ENCODE data around the gene FSTL4. TPM values are rescaled to one million over a fixed set of nuclear protein-coding genes. Genes with fewer than 3 reads are reported as not detected.

Gene FSTL4
- total and polyA plus RNA-seq, 2 experiments from 2014 or later, result 1.4 to 2.8 TPM

- TF ChIP-seq ZNF331 (CRISPR knock-in tag; IDR thresholded peaks at IDR 0.05; ENCODE audit: low read depth) (no peak), CREB1 (CRISPR knock-in tag; IDR thresholded peaks at IDR 0.05; ENCODE audit: low read depth) (no peak), ZNF114 (CRISPR knock-in tag; IDR thresholded peaks at IDR 0.05) (no peak), NANOG (IDR thresholded peaks at IDR 0.05; ENCODE audit: borderline replicate concordance) (no peak)
These were observed 336.2 kb downstream of the FSTL4 start (continued) for GRCh38 chr5:133276171-133276570.

GRCh38 chr5:133275631-133276030 lies 336.7 kb downstream of the FSTL4 start:
- no peak overlapping the region for H2AFZ ChIP-seq
- Mint-ChIP-seq H3K9me3 (peaks cover 15% of the 10 kb centered on the region), H3K27me3 (ENCODE audit: insufficient read depth, low read depth, poor library complexity) (peaks cover 6% of the 10 kb centered on the region), H3K27ac (no peak overlapping the region), H3K4me3 (no peak overlapping the region), H3K36me3 (ENCODE audit: low read depth) (0 out of 3 replicates have a peak, but pooled peaks cover 2% of the 10 kb centered on the region), H3K4me1 (no peaks in the 10 kb centered on the region)
- H3K79me2 ChIP-seq (replicated peaks; ENCODE audit: insufficient read depth), result no peaks in the 10 kb centered on the region
- H3K27me3 ChIP-seq (ENCODE audit: insufficient read depth), result no peaks in the 10 kb centered on the region
- H3K4me2 ChIP-seq, result no peak overlapping the region
- no peak for ATAC-seq
- DNase-seq (ENCODE audit: low spot score), result no peak
- no peak overlapping the region for H3K4me3 ChIP-seq
- no peaks in the 10 kb centered on the region for H3K36me3 ChIP-seq (ENCODE audit: insufficient read depth)
- no peaks in the 10 kb centered on the region for H3K9me2 ChIP-seq (ENCODE audit: insufficient read depth)
- no peaks in the 10 kb centered on the region for H3K4me1 ChIP-seq (ENCODE audit: insufficient read depth)
- H4K20me1 ChIP-seq (replicated peaks; ENCODE audit: insufficient read depth), result no peaks in the 10 kb centered on the region
- no peaks in the 10 kb centered on the region for H3F3A ChIP-seq (replicated peaks; ENCODE audit: low read depth)
- no peak overlapping the region for H3K27ac ChIP-seq (ENCODE audit: low read depth)
- no peak for TF ChIP-seq STAT1 (IDR thresholded peaks at IDR 0.05; ENCODE audit: unreplicated experiment)
- TF ChIP-seq EZH2phosphoT487 (IDR thresholded peaks at IDR 0.05; ENCODE audit: unreplicated experiment), result no peak
- no peak for TF ChIP-seq CREB1 (CRISPR knock-in tag; IDR thresholded peaks at IDR 0.05; ENCODE audit: low read depth)
- no peak for TF ChIP-seq ZNF462 (CRISPR knock-in tag; IDR thresholded peaks at IDR 0.05)
- TF ChIP-seq JUNB (IDR thresholded peaks at IDR 0.05; ENCODE audit: unreplicated experiment), result no peak
- no peak for TF ChIP-seq EZH2 (IDR thresholded peaks at IDR 0.05; ENCODE audit: low read depth, unreplicated experiment)
- TF ChIP-seq CTCF (conservative IDR thresholded peaks at IDR 0.05; ENCODE audit: low read depth in 2 of 2), result no peak
- no peak for TF ChIP-seq ZNF114 (CRISPR knock-in tag; IDR thresholded peaks at IDR 0.05)
- no peak for TF ChIP-seq REST (IDR thresholded peaks at IDR 0.05; ENCODE audit: unreplicated experiment)
- no peak for TF ChIP-seq ETS1 (IDR thresholded peaks at IDR 0.05)
- TF ChIP-seq NANOG (IDR thresholded peaks at IDR 0.05; ENCODE audit: borderline replicate concordance), result no peak
- TF ChIP-seq POLR2AphosphoS5 (IDR thresholded peaks at IDR 0.05; ENCODE audit: low read depth), result no peak
- no peak for TF ChIP-seq ZNF331 (CRISPR knock-in tag; IDR thresholded peaks at IDR 0.05; ENCODE audit: low read depth)
